A673 (cell line): ENCODE results near the gene PMEPA1. TPM values are rescaled to one million over a fixed set of nuclear protein-coding genes. Genes with fewer than 3 reads are reported as not detected.

ENCODE experiments used
- BruUV-seq: library from RNA; stranded (reverse); fragments of 400-500 nt; replicated peaks from 2 replicates; lab custom pipeline; 2021; lab: Mats Ljungman, UMichigan
- CTCF ChIA-PET: fragments of 300-600 bp; sonication (Branson Sonifier 250); formaldehyde crosslinking; loops from one replicate; lab custom pipeline; 2022; ENCODE audit warnings: antibody characterized with exemption; lab: Charles Lee
- POLR2A ChIA-PET: fragments of 300-600 bp; sonication (Branson Sonifier 250); formaldehyde crosslinking; loops from one replicate; lab custom pipeline; 2022; ENCODE audit warnings: antibody characterized with exemption; ENCODE audit not compliant: low non-redundant PET; lab: Charles Lee
- DNase-seq: peaks from one replicate; pipeline ENCODE4 v3.0.0-alpha.2; 2015; ENCODE audit warnings: low spot score
- H3K27ac ChIP-seq: fragments of 200-600 bp; sonication (generic); 2 replicates; pipeline ENCODE4 v1.5.1; 2016; ENCODE audit warnings: mixed run types, low read depth, mild to moderate bottlenecking, mixed read lengths, antibody characterized with exemption, low read length; ENCODE audit not compliant: poor library complexity, severe bottlenecking
- H3K27me3 ChIP-seq: fragments of 200-600 bp; sonication (generic); replicated peaks from 2 replicates; pipeline ENCODE4 v1.6.1; 2017; ENCODE audit warnings: mixed run types, low read depth, mild to moderate bottlenecking, mixed read lengths, antibody characterized with exemption, low read length; ENCODE audit not compliant: insufficient read depth, poor library complexity
- H3K36me3 ChIP-seq: fragments of 200-600 bp; sonication (generic); 2 replicates; pipeline ENCODE4 v1.6.1; 2016; ENCODE audit warnings: mixed run types, mild to moderate bottlenecking, mixed read lengths, antibody characterized with exemption, low read length; ENCODE audit not compliant: insufficient read depth, poor library complexity, severe bottlenecking
- H3K4me1 ChIP-seq: fragments of 200-600 bp; sonication (generic); 2 replicates; pipeline ENCODE4 v1.6.1; 2017; ENCODE audit warnings: mixed run types, mild to moderate bottlenecking, mixed read lengths, antibody characterized with exemption, low read length; ENCODE audit not compliant: insufficient read depth, poor library complexity, severe bottlenecking
- H3K4me3 ChIP-seq: fragments of 200-600 bp; sonication (generic); 2 replicates; pipeline ENCODE4 v1.5.1; 2016; ENCODE audit warnings: low read depth, mixed run types, mild to moderate bottlenecking, mixed read lengths, low read length; ENCODE audit not compliant: poor library complexity, severe bottlenecking
- H3K9me3 ChIP-seq: fragments of 200-600 bp; sonication (generic); 2 replicates; pipeline ENCODE4 v1.6.1; 2016; ENCODE audit warnings: mixed run types, low read depth, mild to moderate bottlenecking, mixed read lengths, antibody characterized with exemption, low read length; ENCODE audit not compliant: poor library complexity, severe bottlenecking
- CTCF ChIP-seq: fragments of 300-800, 200-600 bp; sonication (generic); conservative IDR thresholded peaks from 2 replicates; pipeline ENCODE4 v1.5.1; 2017; ENCODE audit warnings: low read depth, mild to moderate bottlenecking, antibody characterized with exemption, low read length, moderate library complexity, mixed read lengths
- EZH2 ChIP-seq: fragments of 200-600 bp; sonication (generic); IDR thresholded peaks from 2 replicates; pipeline ENCODE4 v1.6.1; 2017; ENCODE audit warnings: borderline replicate concordance, low read depth, mild to moderate bottlenecking, mixed read lengths, antibody characterized with exemption, low read length; ENCODE audit not compliant: poor library complexity, severe bottlenecking
- intact Hi-C: fragments of 100-400 bp; cut with micrococcal nuclease; formaldehyde crosslinking; loops from one replicate; pipeline ENCODE4 v1.10.0; 2022; ENCODE audit not compliant: unreplicated experiment
- total RNA-seq: library from RNA; stranded (reverse); gene quantifications from 2 replicates; pipeline ENCODE4 v1.2.3, GENCODE V29; 2021

PMEPA1 gene
- total RNA-seq, 1 experiment from 2014 or later, result 9.7 TPM

DNA sequence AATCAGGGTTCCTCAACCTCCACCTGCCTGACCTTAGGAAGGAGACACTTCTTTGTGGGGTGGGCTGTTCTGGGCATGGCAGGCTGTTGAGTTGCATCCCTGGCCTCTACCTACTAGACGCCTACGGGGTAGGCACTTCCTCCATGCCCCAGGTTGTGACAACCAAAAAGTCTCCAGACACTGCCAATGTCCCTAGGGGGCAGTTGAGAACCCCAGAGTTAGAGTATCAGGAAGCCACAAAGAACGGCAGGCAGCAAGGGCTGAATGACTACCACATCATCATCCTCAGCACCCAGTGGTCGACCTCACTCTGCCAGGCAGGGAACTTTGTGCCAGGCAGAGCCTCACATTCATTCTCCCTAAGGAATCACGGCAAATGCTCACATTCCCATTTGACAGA is 21.5 kb downstream of the PMEPA1 start:
- no peaks in the 10 kb centered on the region for H3K27me3 ChIP-seq
- no peaks in the 10 kb centered on the region for H3K9me3 ChIP-seq
- no peak for DNase-seq
- H3K27ac ChIP-seq, result no peak overlapping the region
- ChIA-PET POLR2A (no interaction called here), CTCF (no interaction called here)
- TF ChIP-seq CTCF (no peak), EZH2 (no peak)
- peaks cover 6% of the 10 kb centered on the region for H3K4me1 ChIP-seq
- intact Hi-C loops, result no loop called here
- no peaks in the 10 kb centered on the region for H3K36me3 ChIP-seq
- no TSS peak for BruUV-seq
- no peak overlapping the region for H3K4me3 ChIP-seq

- no peaks in the 10 kb centered on the region for H3K36me3 ChIP-seq
- H3K4me1 ChIP-seq, result peaks cover 6% of the 10 kb centered on the region
- no peak overlapping the region for H3K4me3 ChIP-seq
- no peak overlapping the region for H3K27ac ChIP-seq
- intact Hi-C loops, result no loop called here
- H3K27me3 ChIP-seq, result no peaks in the 10 kb centered on the region
- H3K9me3 ChIP-seq, result no peaks in the 10 kb centered on the region
- CTCF ChIA-PET, result no interaction called here
- no peak for DNase-seq
- no TSS peak for BruUV-seq
- TF ChIP-seq EZH2, result no peak
- no peak for TF ChIP-seq CTCF
- POLR2A ChIA-PET, result no interaction called here
Observed at GRCh38 chr20:57686931-57687652, 22.7 kb downstream of the PMEPA1 start.

- peaks cover 6% of the 10 kb centered on the region for H3K4me1 ChIP-seq
- POLR2A ChIA-PET, result no interaction called here
- peak; percentile 28 for DNase-seq
- CTCF ChIA-PET, result no interaction called here
- no peaks in the 10 kb centered on the region for H3K9me3 ChIP-seq
- BruUV-seq, result no TSS peak
- no peak overlapping the region for H3K4me3 ChIP-seq
- TF ChIP-seq EZH2, result no peak
- TF ChIP-seq CTCF, result no peak
- no peaks in the 10 kb centered on the region for H3K36me3 ChIP-seq
- intact Hi-C loops, result no loop called here
- H3K27ac ChIP-seq, result no peak overlapping the region
- H3K27me3 ChIP-seq, result no peaks in the 10 kb centered on the region
Observed at GRCh38 chr20:57685146-57685758, 24.6 kb downstream of the PMEPA1 start.
